Iris pigment epithelial cell (primary cell): ENCODE measurements around the gene C6orf52.

Experiments used
- DNase-seq: peaks from one replicate; pipeline ENCODE4 v3.0.0-alpha.2; 2011; ENCODE audit warnings: low read depth

Gene C6orf52

GRCh38 chr6:10644225-10644624 is 50.2 kb downstream of the C6orf52 start:
- no peak for DNase-seq

- DNase-seq, result no peak
Observed at GRCh38 chr6:10643201-10643651, 51.2 kb downstream of the C6orf52 start.

- no peak for DNase-seq
Observed at GRCh38 chr6:10641528-10641927, 52.9 kb downstream of the C6orf52 start.

GRCh38 chr6:10640412-10640811 is 54.0 kb downstream of the C6orf52 start:
- DNase-seq, result no peak

GRCh38 chr6:10633216-10633615 is 61.2 kb downstream of the C6orf52 start:
- DNase-seq, result peak; percentile 90

GRCh38 chr6:10630178-10630577 is 64.2 kb downstream of the C6orf52 start:
- no peak for DNase-seq

- no peak for DNase-seq
Observed at GRCh38 chr6:10627800-10628199, 66.6 kb downstream of the C6orf52 start.

- DNase-seq, result no peak
Observed at GRCh38 chr6:10626154-10626741, 68.2 kb downstream of the C6orf52 start.

- DNase-seq, result no peak
Observed at GRCh38 chr6:10624836-10625235, 69.6 kb downstream of the C6orf52 start.

GRCh38 chr6:10621847-10622246 is 72.6 kb downstream of the C6orf52 start:
- no peak for DNase-seq
